K562 (cell line): ENCODE results near the gene PCF11. TPM values are rescaled to one million over a fixed set of nuclear protein-coding genes. Genes with fewer than 3 reads are reported as not detected.

Experiments used
- ATAC-seq: fragments of 200-7000 bp; cut with Tn5 transposase; 3 replicates; pipeline ENCODE4 v1.9.1; 2020; ENCODE audit warnings: moderate library complexity
- BruUV-seq: library from RNA; stranded (reverse); fragments of 400-500 nt; replicated peaks from 2 replicates; lab custom pipeline; 2021; lab: Mats Ljungman, UMichigan
- CTCF ChIA-PET: fragments of 300-600 bp; formaldehyde crosslinking; extraction: SDS; loops from one replicate; lab custom pipeline; 2021; ENCODE audit warnings: low intra/inter-chr PET ratio; lab: Yijun Ruan, JAX
- POLR2A ChIA-PET: fragments of 300-600, 350-650 bp; sonication (Branson Sonifier 250); formaldehyde crosslinking; extraction: SDS; loops from one replicate; lab custom pipeline; 2021; ENCODE audit warnings: antibody characterized with exemption, inconsistent platforms; lab: Yijun Ruan, JAX
- DNase-seq, 4 experiments: peaks; one replicate each; pipeline versions ENCODE4 v3.0.0 to v3.0.0-alpha.2; 2011 to 2018; ENCODE audit warnings: low spot score in 3 of 4, mixed read lengths in 3 of 4; ENCODE audit errors: extremely low read depth in 1 of 4
- FAIRE-seq: peaks from 2 replicates; lab custom pipeline; 2011; peaks lifted over from hg19 to GRCh38; lab: Jason Lieb, UNC
- H2AFZ ChIP-seq: 2 replicates; pipeline ENCODE4 v1.6.0; 2011; ENCODE audit warnings: low read depth, low read length, control low read depth, inconsistent platforms
- H3K27ac ChIP-seq: fragments of 200-600 bp; 3 replicates; pipeline ENCODE4 v1.8.0; 2011; ENCODE audit warnings: low read depth, mild to moderate bottlenecking, control low read depth, inconsistent platforms, low read length, moderate library complexity, mixed read lengths; ENCODE audit errors: extremely low read depth
- H3K27me3 ChIP-seq, 2 experiments: fragments of 300-600 bp in 1 of 2; 2 replicates in 1 of 2; 3 replicates in 1 of 2; pipeline versions ENCODE4 v1.6.0 to v1.8.0; 2011; ENCODE audit warnings: inconsistent platforms in 2 of 2, low read length in 2 of 2, mild to moderate bottlenecking in 1 of 2, mixed read lengths in 1 of 2, moderate library complexity in 1 of 2; ENCODE audit not compliant: control insufficient read depth in 2 of 2, insufficient read depth in 2 of 2
- H3K36me3 ChIP-seq: fragments of 300-600 bp; 3 replicates; pipeline ENCODE4 v1.8.0; 2011; ENCODE audit warnings: mild to moderate bottlenecking, low read length, inconsistent platforms; ENCODE audit not compliant: control insufficient read depth, insufficient read depth
- H3K4me1 ChIP-seq, 2 experiments: fragments of 200-600 bp in 1 of 2; replicated peaks in 1 of 2; 2 replicates in 1 of 2; 3 replicates in 1 of 2; pipeline versions ENCODE4 v1.5.1 to v1.8.0; 2011; ENCODE audit warnings: inconsistent platforms in 2 of 2, low read length in 2 of 2, mild to moderate bottlenecking in 1 of 2, mixed read lengths in 1 of 2, moderate library complexity in 1 of 2; ENCODE audit not compliant: control insufficient read depth in 2 of 2, insufficient read depth in 2 of 2
- H3K4me2 ChIP-seq: 2 replicates; pipeline ENCODE4 v1.6.1; 2011; ENCODE audit warnings: low read length, control low read depth, inconsistent platforms, mixed read lengths; ENCODE audit not compliant: insufficient read depth
- H3K4me3 ChIP-seq: fragments of 200-600 bp; sonication (generic), shearing (Covaris generic); 2 replicates; pipeline ENCODE4 v1.5.1; 2016; ENCODE audit warnings: control low read depth, inconsistent platforms
- H3K79me2 ChIP-seq: fragments of 200-600 bp; 3 replicates; pipeline ENCODE4 v1.8.0; 2011; ENCODE audit warnings: low read length, inconsistent platforms; ENCODE audit not compliant: control insufficient read depth, insufficient read depth
- H3K9ac ChIP-seq, 2 experiments: 2 replicates each; pipeline versions ENCODE4 v1.6.0 to v1.6.1; 2011; ENCODE audit warnings: low read depth in 2 of 2, low read length in 2 of 2, control low read depth in 1 of 2, inconsistent platforms in 1 of 2, mild to moderate bottlenecking in 1 of 2, mixed read lengths in 1 of 2; ENCODE audit not compliant: insufficient read depth in 1 of 2
- H3K9me1 ChIP-seq: one replicate; pipeline ENCODE4 v1.6.0; 2011; ENCODE audit warnings: inconsistent platforms, mild to moderate bottlenecking, low read length, moderate library complexity; ENCODE audit not compliant: control insufficient read depth, insufficient read depth
- H3K9me3 ChIP-seq: replicated peaks from 2 replicates; pipeline ENCODE4 v1.5.1; 2011; ENCODE audit warnings: low read depth, low read length, inconsistent platforms; ENCODE audit not compliant: control insufficient read depth, insufficient read depth
- H4K20me1 ChIP-seq: replicated peaks from 2 replicates; pipeline ENCODE4 v1.6.1; 2011; ENCODE audit warnings: low read length, inconsistent platforms, mixed read lengths; ENCODE audit not compliant: control insufficient read depth, insufficient read depth
- C11orf30 ChIP-seq: fragments of 450-650 bp; IDR thresholded peaks from 2 replicates; pipeline ENCODE4 v1.6.1; 2016; ENCODE audit warnings: low read depth, mild to moderate bottlenecking
- CHD1 ChIP-seq: fragments of 200-600 bp; sonication (generic); IDR thresholded peaks from one replicate; pipeline ENCODE4 v1.6.1; 2012; ENCODE audit warnings: mild to moderate bottlenecking, moderate library complexity, low read length, inconsistent platforms
- FOXO4 ChIP-seq: fragments of 450-650 bp; formaldehyde crosslinking; IDR thresholded peaks from 2 replicates; pipeline ENCODE4 v1.4.0; 2020; ENCODE audit warnings: mild to moderate bottlenecking, moderate library complexity
- IRF9 ChIP-seq: fragments of 450-650 bp; IDR thresholded peaks from 2 replicates; pipeline ENCODE4 v1.6.1; 2016; ENCODE audit warnings: missing biosample characterization, missing genetic modification characterization
- LARP7 ChIP-seq: fragments of 450-650 bp; IDR thresholded peaks from 2 replicates; pipeline ENCODE4 v1.6.1; 2016
- MAFF ChIP-seq: IDR thresholded peaks from 2 replicates; pipeline ENCODE4 v1.6.1; 2012; ENCODE audit warnings: low read length, improper control_type of control experiment
- MAFK ChIP-seq: IDR thresholded peaks from 2 replicates; pipeline ENCODE4 v1.6.1; 2011; ENCODE audit warnings: low read length, improper control_type of control experiment
- NBN ChIP-seq: fragments of 450-650 bp; IDR thresholded peaks from 2 replicates; pipeline ENCODE4 v1.6.1; 2016; ENCODE audit warnings: low read depth, mild to moderate bottlenecking
- POLR2H ChIP-seq: IDR thresholded peaks from 2 replicates; pipeline ENCODE4 v1.6.1; 2016; ENCODE audit warnings: missing genetic modification characterization, low read depth, mild to moderate bottlenecking, control low read depth, missing compliant biosample characterization, moderate library complexity
- SMAD3 ChIP-seq: fragments of 450-650 bp; formaldehyde crosslinking; conservative IDR thresholded peaks from 2 replicates; pipeline ENCODE4 v1.4.0; 2020; ENCODE audit warnings: mild to moderate bottlenecking
- SNRNP70 ChIP-seq: fragments of 200-400 bp; formaldehyde crosslinking; optimal IDR thresholded peaks from 2 replicates; pipeline ENCODE3; 2017; ENCODE audit warnings: low read depth, low read length
- XRCC3 ChIP-seq: fragments of 450-650 bp; IDR thresholded peaks from 2 replicates; pipeline ENCODE4 v1.6.1; 2017; ENCODE audit warnings: mild to moderate bottlenecking, moderate library complexity
- ZBTB5 ChIP-seq: fragments of 450-650 bp; IDR thresholded peaks from 2 replicates; pipeline ENCODE4 v1.6.1; 2017; ENCODE audit warnings: antibody characterized with exemption
- ZNF23 ChIP-seq: fragments of 250-450 bp; sonication (Bioruptor Pico); IDR thresholded peaks from 2 replicates; pipeline ENCODE4 v1.4.0; 2020; ENCODE audit warnings: mild to moderate bottlenecking
- ZNF316 ChIP-seq: fragments of 450-650 bp; IDR thresholded peaks from 2 replicates; pipeline ENCODE4 v1.6.1; 2016
- ZNF668 ChIP-seq: fragments of 250-450 bp; sonication (Bioruptor Pico); IDR thresholded peaks from 2 replicates; pipeline ENCODE4 v1.8.0; 2022; ENCODE audit warnings: mild to moderate bottlenecking, inconsistent platforms
- WGBS: fragments of 100-300 bp; shearing (Covaris generic); methylation state at CpG from one replicate; pipeline ENCODE4 v1.1.6; 2016; ENCODE audit warnings: low coverage, mixed read lengths; ENCODE audit not compliant: insufficient coverage; ENCODE audit errors: missing lambda C conversion rate; 5-methylcytosine and 5-hydroxymethylcytosine counted together
- in situ Hi-C: fragments of 300-500 bp; cut with MboI; formaldehyde crosslinking; loops from 4 replicates; pipeline ENCODE4 v1.15.0; 2018; ENCODE audit warnings: inconsistent platforms, mixed read lengths
- intact Hi-C: fragments of 100-400 bp; cut with micrococcal nuclease; formaldehyde crosslinking; loops from 2 replicates; pipeline ENCODE4 v1.14.2; 2022
- polyA plus RNA-seq, 8 experiments: library from polyadenylated mRNA; depleted of rRNA in 4 of 8; stranded (reverse) in 5 of 8; unstranded in 3 of 8; fragments of >200 nt; fragmentation: Nextera tagmentation in 2 of 8; fragmentation: Illumina TruSeq in 1 of 8; extraction: Ambion mirVana in 2 of 8; extraction: Trizol in 1 of 8; gene quantifications; 2 replicates each; pipeline versions ENCODE4 v1.2.1 to v1.2.3, GENCODE V29; 2011 to 2014; ENCODE audit warnings: inconsistent platforms in 1 of 8, missing spikeins in 1 of 8
- total RNA-seq, 7 experiments: library from RNA; depleted of rRNA in 6 of 7; stranded (reverse); fragments of >200 nt in 6 of 7; fragmentation: Illumina TruSeq in 2 of 7; extraction: Trizol in 2 of 7; gene quantifications; 2 replicates each; pipeline versions ENCODE4 v1.2.1 to v1.2.3, GENCODE V29; 2011 to 2021; ENCODE audit warnings: low replicate concordance in 1 of 7
- TF ChIP-seq, protein P1 (sequence below): fragments of 250-450 bp; sonication (Bioruptor Pico); IDR thresholded peaks from 2 replicates; pipeline ENCODE4 v1.8.0; 2022; ENCODE audit warnings: moderate library complexity, mild to moderate bottlenecking, inconsistent platforms
- TF ChIP-seq, protein P2 (sequence below): sonication (generic); formaldehyde crosslinking; IDR thresholded peaks from 2 replicates; pipeline ENCODE4 v1.8.1; 2022; ENCODE audit warnings: missing genetic modification reagents

The PCF11 gene
- total and polyA plus RNA-seq, 9 of the 15 experiments (the other 6 are each of a cell fraction or from before 2014, with no cell fraction given): 9.3 to 91.6 (median 54.4) TPM

GRCh38 chr11:83223457-83223856 lies 66.5 kb downstream of the PCF11 start:
- Histone ChIP-seq H3K4me2 (no peak overlapping the region), H2AFZ (no peak overlapping the region), H3K9me3 (0 out of 2 replicates have a peak, but pooled peaks cover 1% of the 10 kb centered on the region), H3K36me3 (no peaks in the 10 kb centered on the region), H3K27me3 (0 out of 5 replicates have a peak, but pooled peaks cover 2 to 6% of the 10 kb centered on the region in 2 experiments), H4K20me1 (no peaks in the 10 kb centered on the region), H3K9me1 (no peaks in the 10 kb centered on the region), H3K27ac (no peak overlapping the region), H3K9ac (no peak overlapping the region), H3K79me2 (no peaks in the 10 kb centered on the region), H3K4me1 (no peaks in the 10 kb centered on the region), H3K4me3 (no peak overlapping the region)
- POLR2A ChIA-PET: interaction anchor here (0.9 kb wide), 1 partner anchor 176 kb away, joined by 3 read pairs; no protein-coding TSS in a partner anchor
- 12% methylated on average over 2 of the region's 2 CpGs for WGBS
- ATAC-seq (no peak), FAIRE-seq (no peak), DNase-seq (no peak)
- CTCF ChIA-PET: no interaction called here
- no TSS peak for BruUV-seq
- intact Hi-C loops (no loop called here), in situ Hi-C loops (no loop called here)
- TF ChIP-seq, protein P1, sequence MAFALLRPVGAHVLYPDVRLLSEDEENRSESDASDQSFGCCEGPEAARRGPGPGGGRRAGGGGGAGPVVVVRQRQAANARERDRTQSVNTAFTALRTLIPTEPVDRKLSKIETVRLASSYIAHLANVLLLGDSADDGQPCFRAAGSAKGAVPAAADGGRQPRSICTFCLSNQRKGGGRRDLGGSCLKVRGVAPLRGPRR (CRISPR knock-in tag): no peak
- no peak for TF ChIP-seq SNRNP70
- TF ChIP-seq MAFK: peak; percentile 60; the same call in 1 of the 2 replicates
- TF ChIP-seq FOXO4 (CRISPR knock-in tag): no peak
- TF ChIP-seq ZNF23 (CRISPR knock-in tag): no peak
- TF ChIP-seq ZNF316: peak; percentile 92
- TF ChIP-seq MAFF: peak; percentile 57
- no peak for TF ChIP-seq CHD1
- TF ChIP-seq ZBTB5: no peak
- TF ChIP-seq, protein P2, sequence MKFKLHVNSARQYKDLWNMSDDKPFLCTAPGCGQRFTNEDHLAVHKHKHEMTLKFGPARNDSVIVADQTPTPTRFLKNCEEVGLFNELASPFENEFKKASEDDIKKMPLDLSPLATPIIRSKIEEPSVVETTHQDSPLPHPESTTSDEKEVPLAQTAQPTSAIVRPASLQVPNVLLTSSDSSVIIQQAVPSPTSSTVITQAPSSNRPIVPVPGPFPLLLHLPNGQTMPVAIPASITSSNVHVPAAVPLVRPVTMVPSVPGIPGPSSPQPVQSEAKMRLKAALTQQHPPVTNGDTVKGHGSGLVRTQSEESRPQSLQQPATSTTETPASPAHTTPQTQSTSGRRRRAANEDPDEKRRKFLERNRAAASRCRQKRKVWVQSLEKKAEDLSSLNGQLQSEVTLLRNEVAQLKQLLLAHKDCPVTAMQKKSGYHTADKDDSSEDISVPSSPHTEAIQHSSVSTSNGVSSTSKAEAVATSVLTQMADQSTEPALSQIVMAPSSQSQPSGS (CRISPR knock-in tag): no peak
- TF ChIP-seq IRF9 (tag): no peak
- no peak for TF ChIP-seq ZNF668 (CRISPR knock-in tag)
- no peak for TF ChIP-seq NBN
- TF ChIP-seq LARP7: no peak
- no peak for TF ChIP-seq POLR2H
- TF ChIP-seq C11orf30: peak; percentile 86
- no peak for TF ChIP-seq XRCC3
- TF ChIP-seq SMAD3: no peak
